Raji (cell line): ENCODE data around the gene ITIH2.
A peak's percentile ranks its signal among the peaks of the same experiment; 100 is the strongest.

Experiments used
- POLR2A ChIP-seq: IDR thresholded peaks from 2 replicates; pipeline ENCODE4 v1.6.1; 2011; ENCODE audit warnings: low read depth, low read length, control low read depth; ENCODE audit not compliant: insufficient read depth

The ITIH2 gene

DNA sequence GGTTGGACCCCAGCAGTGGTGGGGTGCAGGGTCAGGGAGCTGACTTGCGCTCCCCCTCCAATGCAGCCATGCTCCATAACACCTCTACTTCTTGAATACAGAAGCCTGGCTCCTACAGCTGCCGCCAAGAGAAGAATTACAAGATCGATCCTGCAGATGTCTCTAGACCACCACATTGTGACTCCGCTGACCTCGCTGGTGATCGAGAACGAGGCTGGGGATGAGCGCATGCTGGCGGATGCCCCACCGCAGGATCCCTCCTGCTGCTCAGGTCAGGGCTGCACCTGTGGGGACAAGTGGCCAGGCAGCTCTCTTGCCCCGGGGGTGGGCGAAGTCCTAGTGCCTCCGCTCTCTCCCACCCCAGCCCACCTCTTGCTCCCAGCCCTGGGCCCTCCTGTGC is 31.7 kb downstream of the ITIH2 start:
- no peak for TF ChIP-seq POLR2A

DNA sequence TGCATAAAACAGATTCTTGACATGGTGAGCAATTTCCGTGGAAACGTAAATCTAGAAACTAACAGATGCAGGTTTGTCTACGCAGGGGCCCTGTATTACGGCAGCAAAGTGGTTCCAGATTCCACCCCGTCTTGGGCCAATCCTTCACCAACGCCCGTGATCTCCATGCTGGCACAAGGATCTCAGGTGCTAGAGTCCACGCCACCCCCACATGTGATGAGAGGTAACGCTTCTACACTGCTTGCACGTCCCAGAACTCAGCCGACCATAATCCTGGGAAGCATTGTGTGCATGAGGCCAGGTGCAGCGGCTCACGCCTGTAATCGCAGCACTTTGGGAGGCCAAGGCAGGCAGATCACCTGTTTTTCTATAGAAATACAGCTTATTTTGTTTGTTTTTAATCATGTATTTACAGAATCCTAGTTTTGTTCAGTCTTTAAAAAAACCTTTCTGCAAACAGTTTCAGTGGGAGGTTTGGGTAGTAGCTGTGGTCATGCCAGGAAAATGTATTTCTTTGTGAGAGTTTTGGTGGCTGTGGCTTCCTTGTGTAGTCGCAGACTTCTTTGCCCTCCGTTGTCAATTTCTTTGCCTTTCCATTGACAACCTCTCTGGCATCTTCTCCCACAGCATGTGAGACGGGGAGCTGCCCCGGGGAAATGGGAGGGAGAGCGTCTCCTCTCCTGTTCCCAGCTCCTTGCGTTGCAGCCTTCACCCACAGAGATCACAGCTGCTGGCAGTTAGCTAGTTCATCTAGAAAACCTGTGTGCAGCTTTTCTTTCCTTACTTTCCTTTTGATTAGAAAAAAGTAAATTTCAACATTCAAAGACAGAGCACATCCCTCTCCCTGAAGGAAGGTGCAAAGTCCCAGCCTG is 35.7 kb downstream of the ITIH2 start:
- TF ChIP-seq POLR2A, result no peak

DNA sequence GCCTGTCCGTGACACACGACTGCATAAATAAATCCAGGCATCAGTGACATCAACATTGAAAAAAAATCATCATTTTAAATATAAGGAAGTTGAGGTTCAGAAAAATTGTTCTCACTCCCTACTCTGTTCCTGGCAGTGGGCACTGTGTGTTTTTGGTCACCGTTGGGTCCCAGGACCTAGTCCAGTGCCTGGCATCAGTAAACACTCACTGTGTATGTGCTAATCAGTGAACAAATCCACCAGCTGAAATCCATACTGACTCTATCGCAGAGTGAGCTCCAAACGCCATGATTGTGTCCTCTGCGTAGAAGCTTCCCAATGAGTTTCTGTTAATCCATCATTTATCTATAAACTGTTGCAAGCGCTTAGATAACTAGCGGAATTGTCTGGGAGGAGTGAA is 41.2 kb downstream of the ITIH2 start:
- no peak for TF ChIP-seq POLR2A

- no peak for TF ChIP-seq POLR2A
Observed at GRCh38 chr10:7750222-7750621, 47.1 kb downstream of the ITIH2 start.

GRCh38 chr10:7752251-7752650 is 49.1 kb downstream of the ITIH2 start:
- TF ChIP-seq POLR2A, result no peak

- TF ChIP-seq POLR2A, result no peak
Observed at GRCh38 chr10:7755103-7755502, 52.0 kb downstream of the ITIH2 start.

DNA sequence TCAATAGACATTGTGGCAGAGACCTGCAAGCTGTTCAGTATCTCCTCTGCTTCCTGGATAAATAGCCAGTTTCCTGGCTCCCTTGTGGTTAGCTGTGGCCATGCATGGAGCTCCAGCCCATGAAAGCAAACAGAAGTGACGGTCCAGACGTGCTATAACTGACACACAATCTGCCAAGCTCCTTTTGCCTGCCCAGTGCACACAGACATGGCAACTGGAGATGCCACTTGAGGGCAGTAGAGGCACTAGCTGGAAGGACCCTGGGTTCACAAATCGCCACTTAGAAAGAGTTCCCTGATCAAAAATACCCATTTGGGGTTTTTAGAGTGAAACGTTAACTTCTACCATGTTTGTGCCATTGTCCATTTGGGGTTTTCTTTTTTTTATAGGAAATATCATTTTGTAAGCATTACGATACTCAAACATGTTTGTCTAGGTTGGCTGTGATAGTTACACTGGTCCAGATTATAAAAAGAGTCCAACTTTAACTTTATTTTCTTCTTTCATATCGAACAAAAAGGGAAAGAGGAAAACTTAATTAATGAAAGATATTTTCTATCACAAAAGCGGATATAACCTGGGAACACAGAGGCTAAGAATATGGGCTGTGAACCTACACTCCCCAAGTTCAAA is 53.4 kb downstream of the ITIH2 start:
- TF ChIP-seq POLR2A, result no peak

- no peak for TF ChIP-seq POLR2A
Observed at GRCh38 chr10:7763929-7764328, 60.8 kb downstream of the ITIH2 start.

DNA sequence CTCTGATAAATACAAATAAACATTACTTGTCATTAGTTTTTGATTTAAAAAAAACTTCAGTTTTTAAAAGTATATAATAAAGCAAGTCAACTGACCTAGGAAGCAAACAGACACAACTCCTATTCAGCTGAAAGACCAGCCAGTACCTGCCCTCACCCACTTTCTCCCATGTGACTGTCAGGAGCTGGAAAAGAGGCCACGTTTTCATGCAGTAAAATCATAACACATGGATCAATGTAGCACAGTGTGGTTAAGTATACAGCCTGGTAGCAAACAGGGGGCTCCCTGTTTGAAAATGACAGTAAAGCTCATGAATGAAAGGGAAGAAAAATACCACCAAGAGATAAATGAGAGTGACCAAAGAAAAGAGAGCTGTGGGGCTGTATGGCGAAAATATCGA is 63.1 kb downstream of the ITIH2 start:
- no peak for TF ChIP-seq POLR2A

DNA sequence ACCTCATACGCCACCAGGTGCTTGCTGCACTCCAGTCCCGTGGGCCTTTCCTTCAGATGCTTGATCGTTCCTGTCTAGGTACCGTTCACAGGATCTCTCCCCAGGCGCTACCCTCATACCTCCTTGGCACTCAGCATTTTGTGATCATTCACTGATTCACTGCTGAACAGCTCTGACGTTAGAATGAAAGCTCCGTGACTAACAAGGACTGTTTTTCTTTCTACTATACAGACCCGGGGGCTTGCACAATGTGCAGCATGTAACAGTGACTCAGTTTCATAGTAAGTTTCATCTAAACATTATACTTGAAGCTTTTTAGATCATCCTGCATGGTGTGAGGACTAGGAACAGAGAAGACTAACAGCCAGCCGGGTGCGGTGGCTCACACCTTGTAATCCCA is 64.1 kb downstream of the ITIH2 start:
- TF ChIP-seq POLR2A, result no peak

DNA sequence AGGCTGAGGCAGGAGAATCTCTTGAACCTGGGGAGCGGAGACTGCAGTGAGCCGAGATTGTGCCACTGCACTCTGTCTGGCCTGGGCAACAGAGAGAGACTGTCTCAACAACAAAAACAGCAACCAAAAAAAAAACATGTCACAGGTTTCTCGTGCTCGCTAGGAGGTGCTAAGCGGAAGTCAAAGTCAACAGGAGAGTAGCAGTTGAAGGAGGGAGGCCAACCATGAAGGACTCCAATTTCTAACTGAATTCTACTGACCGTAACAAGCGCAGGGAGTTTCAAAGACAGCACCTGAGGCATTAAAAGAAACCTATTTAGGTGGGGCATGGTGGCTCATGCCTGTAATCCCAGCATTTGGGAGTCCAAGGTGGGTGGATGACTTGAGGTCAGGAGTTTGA is 65.3 kb downstream of the ITIH2 start:
- no peak for TF ChIP-seq POLR2A

GRCh38 chr10:7773845-7774801 is 71.0 kb downstream of the ITIH2 start:
- no peak for TF ChIP-seq POLR2A

DNA sequence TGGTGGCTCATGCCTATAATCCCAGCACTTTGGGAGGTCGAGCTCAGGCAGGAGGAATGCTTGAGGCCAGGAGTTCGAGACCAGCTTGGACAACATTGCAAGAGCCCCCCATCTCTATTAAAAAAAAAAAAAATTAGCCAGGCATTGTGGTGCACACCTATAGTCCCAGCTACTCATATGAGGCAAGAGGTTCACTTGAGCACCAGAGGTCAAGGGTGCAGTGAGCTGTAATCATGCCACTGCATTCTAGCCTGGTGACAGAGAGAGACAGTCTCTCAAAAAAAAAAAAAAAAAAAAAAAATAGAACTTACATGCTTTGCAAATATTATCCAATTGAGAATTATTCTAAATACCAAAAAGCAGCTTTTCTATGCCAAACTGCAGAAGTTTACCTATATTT is 73.7 kb downstream of the ITIH2 start:
- TF ChIP-seq POLR2A, result no peak

DNA sequence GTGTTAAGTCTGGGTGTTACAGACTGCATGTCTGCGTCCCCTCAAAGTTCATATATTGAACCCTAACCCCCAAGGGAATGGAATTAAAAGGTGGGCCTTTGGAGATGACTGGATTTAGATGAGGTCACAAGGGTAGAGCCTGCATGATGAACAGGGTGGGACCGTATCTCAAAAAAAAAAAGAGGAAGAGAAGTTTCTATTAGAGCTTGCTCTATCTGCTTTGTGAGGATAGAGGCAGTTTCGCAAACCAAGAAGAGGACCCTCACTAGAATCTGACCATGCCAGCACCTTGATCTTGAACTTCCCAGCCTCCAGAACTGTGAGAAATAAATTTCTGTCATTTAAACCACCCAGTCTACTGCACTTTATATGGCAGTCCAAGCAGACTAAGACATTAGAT is 83.3 kb downstream of the ITIH2 start:
- no peak for TF ChIP-seq POLR2A

- TF ChIP-seq POLR2A, result no peak
Observed at GRCh38 chr10:7787150-7787856, 84.2 kb downstream of the ITIH2 start.

- peak; percentile 98 for TF ChIP-seq POLR2A
Observed at GRCh38 chr10:7787857-7788638, 84.9 kb downstream of the ITIH2 start, which contains the start of the genes ATP5F1C and KIN. Gene ATP5F1C, plus strand, starts transcription at chr10:7788177. Its CDS starts 31 bp downstream, at chr10:7788208. Gene KIN, minus strand, starts transcription at chr10:7787993. Its CDS starts 60 bp downstream, at chr10:7787933.
